ENCODE data around the gene GTPBP8.
"Not testable (repeated sequence)": the region's sequence is repeated elsewhere in the genome, so short reads cannot be mapped to it uniquely, and the experiment has no call there.

The GTPBP8 gene

DNA sequence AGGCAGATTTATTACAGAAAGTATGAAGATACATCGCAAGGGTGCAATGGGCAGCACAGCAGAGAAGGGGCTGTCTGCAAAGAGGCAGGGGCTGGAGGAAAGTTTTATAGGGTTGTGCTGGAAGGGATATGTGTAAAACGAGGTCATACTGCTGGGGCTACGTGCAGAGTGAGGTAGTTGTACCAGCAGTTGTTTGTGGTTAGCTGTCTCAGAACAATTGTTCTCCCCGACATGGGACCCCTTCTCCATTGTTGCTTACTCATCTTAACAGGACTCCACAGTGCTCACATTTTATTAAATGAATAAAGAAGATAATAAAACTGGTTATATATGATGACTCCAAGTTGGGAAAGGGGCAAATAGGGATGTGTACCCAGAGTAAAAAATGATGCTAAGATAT lies 49.4 kb downstream of the GTPBP8 start:
- TF ChIP-seq, protein P1, sequence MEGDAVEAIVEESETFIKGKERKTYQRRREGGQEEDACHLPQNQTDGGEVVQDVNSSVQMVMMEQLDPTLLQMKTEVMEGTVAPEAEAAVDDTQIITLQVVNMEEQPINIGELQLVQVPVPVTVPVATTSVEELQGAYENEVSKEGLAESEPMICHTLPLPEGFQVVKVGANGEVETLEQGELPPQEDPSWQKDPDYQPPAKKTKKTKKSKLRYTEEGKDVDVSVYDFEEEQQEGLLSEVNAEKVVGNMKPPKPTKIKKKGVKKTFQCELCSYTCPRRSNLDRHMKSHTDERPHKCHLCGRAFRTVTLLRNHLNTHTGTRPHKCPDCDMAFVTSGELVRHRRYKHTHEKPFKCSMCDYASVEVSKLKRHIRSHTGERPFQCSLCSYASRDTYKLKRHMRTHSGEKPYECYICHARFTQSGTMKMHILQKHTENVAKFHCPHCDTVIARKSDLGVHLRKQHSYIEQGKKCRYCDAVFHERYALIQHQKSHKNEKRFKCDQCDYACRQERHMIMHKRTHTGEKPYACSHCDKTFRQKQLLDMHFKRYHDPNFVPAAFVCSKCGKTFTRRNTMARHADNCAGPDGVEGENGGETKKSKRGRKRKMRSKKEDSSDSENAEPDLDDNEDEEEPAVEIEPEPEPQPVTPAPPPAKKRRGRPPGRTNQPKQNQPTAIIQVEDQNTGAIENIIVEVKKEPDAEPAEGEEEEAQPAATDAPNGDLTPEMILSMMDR (IDR thresholded peaks at IDR 0.05), result no peak
- no peaks in the 10 kb centered on the region for H3K36me3 ChIP-seq
- H3K27ac ChIP-seq, result no peak overlapping the region
- no peak overlapping the region for H3K4me3 ChIP-seq (ENCODE audit: low read depth in 1 of 2, low read length in 1 of 2)
- H3K9me3 ChIP-seq, result no peaks in the 10 kb centered on the region
- H3K27me3 ChIP-seq, result no peaks in the 10 kb centered on the region
- no peaks in the 10 kb centered on the region for H3K4me1 ChIP-seq (ENCODE audit: control insufficient read depth in 1 of 2, insufficient read depth in 1 of 2, low read depth in 1 of 2, low read length in 1 of 2)

DNA sequence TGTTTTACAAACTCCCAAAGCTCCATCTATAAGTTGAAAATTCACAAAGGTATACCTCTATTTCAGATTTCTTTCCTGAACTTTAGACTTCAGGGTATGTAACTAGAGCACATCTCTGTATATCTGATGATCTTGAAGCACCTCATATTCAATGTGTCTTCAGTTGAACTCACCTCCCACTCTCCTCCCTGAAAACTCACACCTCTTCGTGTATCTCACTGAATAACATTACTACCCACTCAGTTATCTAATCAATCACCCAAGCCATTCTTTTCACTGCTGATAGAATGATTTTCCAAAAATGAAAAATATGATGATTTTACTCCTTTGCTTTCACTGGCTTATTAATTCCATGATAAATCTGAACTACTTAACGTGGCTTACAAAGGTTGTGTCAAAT lies 52.9 kb downstream of the GTPBP8 start:
- TF ChIP-seq, protein P1 (IDR thresholded peaks at IDR 0.05), result no peak
- Histone ChIP-seq H3K9me3 (no peaks in the 10 kb centered on the region), H3K4me1 (ENCODE audit: control insufficient read depth in 1 of 2, insufficient read depth in 1 of 2, low read depth in 1 of 2, low read length in 1 of 2) (no peaks in the 10 kb centered on the region), H3K27me3 (no peaks in the 10 kb centered on the region), H3K36me3 (no peaks in the 10 kb centered on the region), H3K27ac (no peak overlapping the region), H3K4me3 (ENCODE audit: low read depth in 1 of 2, low read length in 1 of 2) (no peak overlapping the region)

DNA sequence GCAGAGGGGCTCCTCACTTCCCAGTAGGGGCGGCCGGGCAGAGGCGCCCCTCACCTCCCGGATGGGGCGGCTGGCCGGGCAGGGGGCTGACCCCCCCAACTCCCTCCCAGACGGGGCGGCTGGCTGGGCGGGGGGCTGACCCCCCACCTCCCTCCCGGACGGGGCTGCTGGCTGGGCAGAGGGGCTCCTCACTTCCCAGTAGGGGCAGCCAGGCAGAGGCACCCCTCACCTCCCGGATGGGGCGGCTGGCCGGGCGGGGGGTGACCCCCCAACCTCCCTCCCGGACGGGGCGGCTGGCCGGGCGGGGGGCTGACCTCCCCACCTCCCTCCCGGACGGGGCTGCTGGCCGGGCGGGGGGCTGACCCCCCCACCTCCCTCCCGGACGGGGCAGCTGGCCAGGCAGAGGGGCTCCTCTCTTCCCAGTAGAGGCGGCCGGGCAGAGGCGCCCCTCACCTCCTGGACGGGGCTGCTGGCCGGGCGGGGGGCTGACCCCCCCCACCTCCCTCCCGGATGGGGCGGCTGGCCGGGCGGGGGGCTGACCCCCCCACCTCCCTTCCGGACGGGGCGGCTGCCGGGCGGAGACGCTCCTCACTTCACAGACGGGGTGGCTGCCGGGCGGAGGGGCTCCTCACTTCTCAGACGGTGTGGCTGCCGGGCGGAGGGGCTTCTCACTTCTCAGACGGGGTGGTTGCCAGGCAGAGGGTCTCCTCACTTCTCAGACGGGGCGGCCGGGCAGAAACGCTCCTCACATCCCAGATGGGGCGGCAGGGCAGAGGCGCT lies 55.6 kb downstream of the GTPBP8 start:
- not testable (repeated sequence) for H3K9me3 ChIP-seq

DNA sequence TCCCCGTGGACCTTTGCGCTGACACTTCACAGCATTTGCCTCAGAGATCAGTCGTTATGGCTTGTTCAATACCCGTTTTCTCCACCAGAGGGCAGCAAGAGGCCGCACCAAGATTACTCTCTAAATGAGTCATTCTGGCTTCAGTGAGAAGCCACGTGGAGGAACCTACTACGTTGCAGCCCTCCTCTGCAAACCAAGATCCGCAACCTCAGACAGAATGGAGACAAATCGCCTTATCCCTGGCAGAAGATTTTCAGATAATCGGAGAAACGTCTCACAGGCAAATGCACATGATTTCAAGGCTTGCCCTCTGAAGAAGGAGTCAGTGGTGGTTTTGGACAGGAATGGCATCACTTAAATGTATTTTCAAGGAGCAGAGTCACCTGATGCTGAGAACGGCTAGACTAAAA lies 60.5 kb downstream of the GTPBP8 start:
- TF ChIP-seq, protein P1 (IDR thresholded peaks at IDR 0.05), result peak; percentile 93
- H3K36me3 ChIP-seq, result no peaks in the 10 kb centered on the region
- no peaks in the 10 kb centered on the region for H3K9me3 ChIP-seq
- no peaks in the 10 kb centered on the region for H3K27me3 ChIP-seq
- no peak overlapping the region for H3K27ac ChIP-seq
- peaks cover 17 to 23% of the 10 kb centered on the region in 2 experiments for H3K4me1 ChIP-seq (ENCODE audit: control insufficient read depth in 1 of 2, insufficient read depth in 1 of 2, low read depth in 1 of 2, low read length in 1 of 2)
- H3K4me3 ChIP-seq (ENCODE audit: low read depth in 1 of 2, low read length in 1 of 2), result no peak overlapping the region

More for the DNA sequence above, 55.6 kb downstream of the GTPBP8 start:
- H3K36me3 ChIP-seq; H3K4me1 ChIP-seq (ENCODE audit: control insufficient read depth in 1 of 2, insufficient read depth in 1 of 2, low read depth in 1 of 2, low read length in 1 of 2); H3K4me3 ChIP-seq (ENCODE audit: low read depth in 1 of 2, low read length in 1 of 2); H3K27ac ChIP-seq; H3K27me3 ChIP-seq: not testable (repeated sequence)
